Measurements from ENCODE around the gene ARHGAP20. TPM values are rescaled to one million over a fixed set of nuclear protein-coding genes. Genes with fewer than 3 reads are reported as not detected.

ARHGAP20 gene
- total and polyA plus RNA-seq, 2 experiments from 2014 or later: 0.31 TPM; not detected in 1

DNA sequence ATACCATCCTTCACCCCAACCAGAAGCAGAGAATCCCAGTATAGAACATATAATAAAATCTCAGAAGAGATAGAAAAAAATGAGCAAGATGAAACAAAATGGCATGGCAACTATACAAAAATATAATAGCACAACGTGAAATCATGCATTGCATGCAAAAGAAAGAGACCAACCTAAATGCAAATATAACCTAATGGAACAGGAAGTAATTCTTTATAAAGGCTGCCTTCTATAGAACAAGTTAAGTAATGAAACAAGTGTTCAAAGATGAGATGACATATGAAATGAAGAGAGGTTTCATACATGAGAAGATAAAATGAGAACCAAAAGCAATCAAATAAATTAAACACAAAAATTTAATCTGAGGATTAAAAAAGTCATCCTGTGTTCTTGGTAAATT is 18.5 kb upstream of the ARHGAP20 start (continued):
- no peak for TF ChIP-seq NANOG (IDR thresholded peaks at IDR 0.05; ENCODE audit: borderline replicate concordance)
- TF ChIP-seq EZH2phosphoT487 (IDR thresholded peaks at IDR 0.05; ENCODE audit: unreplicated experiment): no peak
- no peak for TF ChIP-seq STAT1 (IDR thresholded peaks at IDR 0.05; ENCODE audit: unreplicated experiment)
- TF ChIP-seq EZH2 (IDR thresholded peaks at IDR 0.05; ENCODE audit: low read depth, unreplicated experiment): no peak
- TF ChIP-seq CREB1 (CRISPR knock-in tag; IDR thresholded peaks at IDR 0.05; ENCODE audit: low read depth): no peak
- TF ChIP-seq, protein P1, sequence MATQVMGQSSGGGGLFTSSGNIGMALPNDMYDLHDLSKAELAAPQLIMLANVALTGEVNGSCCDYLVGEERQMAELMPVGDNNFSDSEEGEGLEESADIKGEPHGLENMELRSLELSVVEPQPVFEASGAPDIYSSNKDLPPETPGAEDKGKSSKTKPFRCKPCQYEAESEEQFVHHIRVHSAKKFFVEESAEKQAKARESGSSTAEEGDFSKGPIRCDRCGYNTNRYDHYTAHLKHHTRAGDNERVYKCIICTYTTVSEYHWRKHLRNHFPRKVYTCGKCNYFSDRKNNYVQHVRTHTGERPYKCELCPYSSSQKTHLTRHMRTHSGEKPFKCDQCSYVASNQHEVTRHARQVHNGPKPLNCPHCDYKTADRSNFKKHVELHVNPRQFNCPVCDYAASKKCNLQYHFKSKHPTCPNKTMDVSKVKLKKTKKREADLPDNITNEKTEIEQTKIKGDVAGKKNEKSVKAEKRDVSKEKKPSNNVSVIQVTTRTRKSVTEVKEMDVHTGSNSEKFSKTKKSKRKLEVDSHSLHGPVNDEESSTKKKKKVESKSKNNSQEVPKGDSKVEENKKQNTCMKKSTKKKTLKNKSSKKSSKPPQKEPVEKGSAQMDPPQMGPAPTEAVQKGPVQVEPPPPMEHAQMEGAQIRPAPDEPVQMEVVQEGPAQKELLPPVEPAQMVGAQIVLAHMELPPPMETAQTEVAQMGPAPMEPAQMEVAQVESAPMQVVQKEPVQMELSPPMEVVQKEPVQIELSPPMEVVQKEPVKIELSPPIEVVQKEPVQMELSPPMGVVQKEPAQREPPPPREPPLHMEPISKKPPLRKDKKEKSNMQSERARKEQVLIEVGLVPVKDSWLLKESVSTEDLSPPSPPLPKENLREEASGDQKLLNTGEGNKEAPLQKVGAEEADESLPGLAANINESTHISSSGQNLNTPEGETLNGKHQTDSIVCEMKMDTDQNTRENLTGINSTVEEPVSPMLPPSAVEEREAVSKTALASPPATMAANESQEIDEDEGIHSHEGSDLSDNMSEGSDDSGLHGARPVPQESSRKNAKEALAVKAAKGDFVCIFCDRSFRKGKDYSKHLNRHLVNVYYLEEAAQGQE (IDR thresholded peaks at IDR 0.05; ENCODE audit: unreplicated experiment): no peak
- TF ChIP-seq ZNF114 (CRISPR knock-in tag; IDR thresholded peaks at IDR 0.05): no peak

DNA sequence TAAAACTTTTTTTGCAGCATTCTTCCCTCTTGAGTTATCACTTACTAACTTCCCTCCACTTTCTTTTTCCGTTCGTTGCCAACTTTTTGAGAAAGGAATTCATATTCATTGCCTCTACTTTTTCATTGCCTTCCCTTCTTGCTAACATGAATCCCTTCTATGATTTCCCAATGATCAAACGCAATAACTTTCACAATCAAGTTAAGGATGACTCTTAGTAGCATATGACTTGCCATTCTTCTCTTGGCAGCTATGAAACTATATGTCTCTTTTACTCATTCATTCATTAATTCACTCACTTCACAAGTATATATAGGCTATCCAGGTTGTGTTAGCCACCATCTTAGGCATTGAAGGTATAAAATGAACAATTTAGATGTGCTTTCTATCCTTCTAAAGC is 16.6 kb upstream of the ARHGAP20 start:
- Histone ChIP-seq H3K36me3 (ENCODE audit: insufficient read depth) (no peaks in the 10 kb centered on the region), H3K4me2 (no peak overlapping the region), H3K4me3 (no peak overlapping the region), H3K79me2 (replicated peaks; ENCODE audit: insufficient read depth) (no peaks in the 10 kb centered on the region), H3K4me1 (ENCODE audit: insufficient read depth) (no peaks in the 10 kb centered on the region), H2AFZ (no peak overlapping the region), H3K27me3 (ENCODE audit: insufficient read depth) (no peaks in the 10 kb centered on the region), H4K20me1 (replicated peaks; ENCODE audit: insufficient read depth) (no peaks in the 10 kb centered on the region), H3K9me2 (ENCODE audit: insufficient read depth) (no peaks in the 10 kb centered on the region), H3F3A (replicated peaks; ENCODE audit: low read depth) (no peaks in the 10 kb centered on the region), H3K27ac (ENCODE audit: low read depth) (no peak overlapping the region)
- Mint-ChIP-seq H3K9me3 (no peaks in the 10 kb centered on the region; the same call in 2 of the 3 replicates), H3K36me3 (ENCODE audit: low read depth) (no peaks in the 10 kb centered on the region), H3K4me3 (no peak overlapping the region), H3K4me1 (no peaks in the 10 kb centered on the region), H3K27me3 (ENCODE audit: insufficient read depth, low read depth, poor library complexity) (no peaks in the 10 kb centered on the region), H3K27ac (no peak overlapping the region)
- TF ChIP-seq JUNB (IDR thresholded peaks at IDR 0.05; ENCODE audit: unreplicated experiment) (no peak), EZH2 (IDR thresholded peaks at IDR 0.05; ENCODE audit: low read depth, unreplicated experiment) (no peak), NANOG (IDR thresholded peaks at IDR 0.05; ENCODE audit: borderline replicate concordance) (no peak), ZNF331 (CRISPR knock-in tag; IDR thresholded peaks at IDR 0.05; ENCODE audit: low read depth) (no peak), ZNF114 (CRISPR knock-in tag; IDR thresholded peaks at IDR 0.05) (no peak), CREB1 (CRISPR knock-in tag; IDR thresholded peaks at IDR 0.05; ENCODE audit: low read depth) (no peak), STAT1 (IDR thresholded peaks at IDR 0.05; ENCODE audit: unreplicated experiment) (no peak)
- TF ChIP-seq, protein P2, sequence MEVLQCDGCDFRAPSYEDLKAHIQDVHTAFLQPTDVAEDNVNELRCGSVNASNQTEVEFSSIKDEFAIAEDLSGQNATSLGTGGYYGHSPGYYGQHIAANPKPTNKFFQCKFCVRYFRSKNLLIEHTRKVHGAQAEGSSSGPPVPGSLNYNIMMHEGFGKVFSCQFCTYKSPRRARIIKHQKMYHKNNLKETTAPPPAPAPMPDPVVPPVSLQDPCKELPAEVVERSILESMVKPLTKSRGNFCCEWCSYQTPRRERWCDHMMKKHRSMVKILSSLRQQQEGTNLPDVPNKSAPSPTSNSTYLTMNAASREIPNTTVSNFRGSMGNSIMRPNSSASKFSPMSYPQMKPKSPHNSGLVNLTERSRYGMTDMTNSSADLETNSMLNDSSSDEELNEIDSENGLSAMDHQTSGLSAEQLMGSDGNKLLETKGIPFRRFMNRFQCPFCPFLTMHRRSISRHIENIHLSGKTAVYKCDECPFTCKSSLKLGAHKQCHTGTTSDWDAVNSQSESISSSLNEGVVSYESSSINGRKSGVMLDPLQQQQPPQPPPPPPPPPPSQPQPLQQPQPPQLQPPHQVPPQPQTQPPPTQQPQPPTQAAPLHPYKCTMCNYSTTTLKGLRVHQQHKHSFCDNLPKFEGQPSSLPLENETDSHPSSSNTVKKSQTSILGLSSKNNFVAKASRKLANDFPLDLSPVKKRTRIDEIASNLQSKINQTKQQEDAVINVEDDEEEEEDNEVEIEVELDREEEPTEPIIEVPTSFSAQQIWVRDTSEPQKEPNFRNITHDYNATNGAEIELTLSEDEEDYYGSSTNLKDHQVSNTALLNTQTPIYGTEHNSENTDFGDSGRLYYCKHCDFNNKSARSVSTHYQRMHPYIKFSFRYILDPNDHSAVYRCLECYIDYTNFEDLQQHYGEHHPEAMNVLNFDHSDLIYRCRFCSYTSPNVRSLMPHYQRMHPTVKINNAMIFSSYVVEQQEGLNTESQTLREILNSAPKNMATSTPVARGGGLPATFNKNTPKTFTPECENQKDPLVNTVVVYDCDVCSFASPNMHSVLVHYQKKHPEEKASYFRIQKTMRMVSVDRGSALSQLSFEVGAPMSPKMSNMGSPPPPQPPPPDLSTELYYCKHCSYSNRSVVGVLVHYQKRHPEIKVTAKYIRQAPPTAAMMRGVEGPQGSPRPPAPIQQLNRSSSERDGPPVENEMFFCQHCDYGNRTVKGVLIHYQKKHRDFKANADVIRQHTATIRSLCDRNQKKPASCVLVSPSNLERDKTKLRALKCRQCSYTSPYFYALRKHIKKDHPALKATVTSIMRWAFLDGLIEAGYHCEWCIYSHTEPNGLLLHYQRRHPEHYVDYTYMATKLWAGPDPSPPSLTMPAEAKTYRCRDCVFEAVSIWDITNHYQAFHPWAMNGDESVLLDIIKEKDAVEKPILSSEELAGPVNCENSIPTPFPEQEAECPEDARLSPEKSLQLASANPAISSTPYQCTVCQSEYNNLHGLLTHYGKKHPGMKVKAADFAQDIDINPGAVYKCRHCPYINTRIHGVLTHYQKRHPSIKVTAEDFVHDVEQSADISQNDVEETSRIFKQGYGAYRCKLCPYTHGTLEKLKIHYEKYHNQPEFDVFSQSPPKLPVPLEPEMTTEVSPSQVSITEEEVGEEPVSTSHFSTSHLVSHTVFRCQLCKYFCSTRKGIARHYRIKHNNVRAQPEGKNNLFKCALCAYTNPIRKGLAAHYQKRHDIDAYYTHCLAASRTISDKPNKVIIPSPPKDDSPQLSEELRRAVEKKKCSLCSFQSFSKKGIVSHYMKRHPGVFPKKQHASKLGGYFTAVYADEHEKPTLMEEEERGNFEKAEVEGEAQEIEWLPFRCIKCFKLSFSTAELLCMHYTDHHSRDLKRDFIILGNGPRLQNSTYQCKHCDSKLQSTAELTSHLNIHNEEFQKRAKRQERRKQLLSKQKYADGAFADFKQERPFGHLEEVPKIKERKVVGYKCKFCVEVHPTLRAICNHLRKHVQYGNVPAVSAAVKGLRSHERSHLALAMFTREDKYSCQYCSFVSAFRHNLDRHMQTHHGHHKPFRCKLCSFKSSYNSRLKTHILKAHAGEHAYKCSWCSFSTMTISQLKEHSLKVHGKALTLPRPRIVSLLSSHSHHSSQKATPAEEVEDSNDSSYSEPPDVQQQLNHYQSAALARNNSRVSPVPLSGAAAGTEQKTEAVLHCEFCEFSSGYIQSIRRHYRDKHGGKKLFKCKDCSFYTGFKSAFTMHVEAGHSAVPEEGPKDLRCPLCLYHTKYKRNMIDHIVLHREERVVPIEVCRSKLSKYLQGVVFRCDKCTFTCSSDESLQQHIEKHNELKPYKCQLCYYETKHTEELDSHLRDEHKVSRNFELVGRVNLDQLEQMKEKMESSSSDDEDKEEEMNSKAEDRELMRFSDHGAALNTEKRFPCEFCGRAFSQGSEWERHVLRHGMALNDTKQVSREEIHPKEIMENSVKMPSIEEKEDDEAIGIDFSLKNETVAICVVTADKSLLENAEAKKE (CRISPR knock-in tag; IDR thresholded peaks at IDR 0.05): no peak
- no peak for ATAC-seq
- no peak for DNase-seq (ENCODE audit: low spot score)

Measured in GM23338 (cell line).